Frontal cortex (tissue), 4 donors: ENCODE measurements around the gene TNFRSF8. TPM values are rescaled to one million over a fixed set of nuclear protein-coding genes. Genes with fewer than 3 reads are reported as not detected.
A peak's percentile ranks its signal among the peaks of the same experiment; 100 is the strongest.
"Not testable (repeated sequence)": the region's sequence is repeated elsewhere in the genome, so short reads cannot be mapped to it uniquely, and the experiment has no call there.

ENCODE experiments used
- DNase-seq, 2 donors: peaks; one replicate each; pipeline ENCODE4 v3.0.0; 2012; ENCODE audit warnings: low spot score in 2 of 2
- FAIRE-seq: peaks from 2 replicates; lab custom pipeline; 2012; peaks lifted over from hg19 to GRCh38; lab: Jason Lieb, UNC
- total RNA-seq: library from RNA; depleted of rRNA; stranded (reverse); fragments of >200 nt; gene quantifications from one replicate; pipeline ENCODE4 v1.2.3, GENCODE V29; 2014
- donor health status: control.
- donor health status: control.
- donor health status: control.

Gene TNFRSF8
- total RNA-seq, 1 donor from 2014 or later, result not detected

GRCh38 chr1:12037486-12038355, 25.4 kb upstream of the TNFRSF8 start:
- DNase-seq (no peak), FAIRE-seq (no peak)

GRCh38 chr1:12038356-12039163, 24.5 kb upstream of the TNFRSF8 start:
- FAIRE-seq (no peak), DNase-seq (no peak)

GRCh38 chr1:12039164-12039525, 24.0 kb upstream of the TNFRSF8 start:
- FAIRE-seq, result no peak

GRCh38 chr1:12039824-12040456, 23.2 kb upstream of the TNFRSF8 start:
- DNase-seq, FAIRE-seq: not testable (repeated sequence)

More at GRCh38 chr1:12039164-12039525, 24.0 kb upstream of the TNFRSF8 start:
- no peak for DNase-seq

GRCh38 chr1:12040457-12041051, 22.5 kb upstream of the TNFRSF8 start:
- no peak for FAIRE-seq
- DNase-seq, result no peak

- DNase-seq, FAIRE-seq: not testable (repeated sequence)
Measured at GRCh38 chr1:12044187-12044877, 18.8 kb upstream of the TNFRSF8 start.

GRCh38 chr1:12046749-12047119, 16.4 kb upstream of the TNFRSF8 start:
- DNase-seq, result no peak
- FAIRE-seq, result no peak

GRCh38 chr1:12047120-12047876, 15.8 kb upstream of the TNFRSF8 start:
- no peak for DNase-seq
- no peak for FAIRE-seq

GRCh38 chr1:12048372-12048771, 14.7 kb upstream of the TNFRSF8 start:
- FAIRE-seq (no peak), DNase-seq (no peak)

GRCh38 chr1:12049616-12050015, 13.5 kb upstream of the TNFRSF8 start:
- DNase-seq (no peak), FAIRE-seq (no peak)

- FAIRE-seq, result no peak
- DNase-seq, result no peak
Measured at GRCh38 chr1:12051361-12051760, 11.7 kb upstream of the TNFRSF8 start.

- FAIRE-seq (no peak), DNase-seq (peak in 1 of 2 donors; percentile 74)
Measured at GRCh38 chr1:12052008-12052573, 11.0 kb upstream of the TNFRSF8 start.

- DNase-seq, result no peak
- no peak for FAIRE-seq
Measured at GRCh38 chr1:12052997-12053686, 10.0 kb upstream of the TNFRSF8 start.

- no peak for FAIRE-seq
- no peak for DNase-seq
Measured at GRCh38 chr1:12053752-12054548, 9.2 kb upstream of the TNFRSF8 start.

GRCh38 chr1:12055259-12055658, 7.8 kb upstream of the TNFRSF8 start:
- FAIRE-seq (no peak), DNase-seq (no peak)

GRCh38 chr1:12056331-12056841, 6.7 kb upstream of the TNFRSF8 start:
- no peak for DNase-seq
- FAIRE-seq, result no peak

GRCh38 chr1:12057382-12057781, 5.7 kb upstream of the TNFRSF8 start:
- DNase-seq (no peak), FAIRE-seq (no peak)
